ENCODE results near the gene GALNT17. TPM values are rescaled to one million over a fixed set of nuclear protein-coding genes. Genes with fewer than 3 reads are reported as not detected.

Gene GALNT17
- polyA plus RNA-seq, 1 experiment = not detected

GRCh38 chr7:71132377-71133231, 660 bp downstream of the GALNT17 start:
- ChIA-PET CTCF (interaction anchor here (0.6 kb wide), 1 partner anchor 105 kb away, joined by 6 read pairs; no protein-coding TSS in a partner anchor), POLR2A (no interaction called here)
- TF ChIP-seq, protein P1, sequence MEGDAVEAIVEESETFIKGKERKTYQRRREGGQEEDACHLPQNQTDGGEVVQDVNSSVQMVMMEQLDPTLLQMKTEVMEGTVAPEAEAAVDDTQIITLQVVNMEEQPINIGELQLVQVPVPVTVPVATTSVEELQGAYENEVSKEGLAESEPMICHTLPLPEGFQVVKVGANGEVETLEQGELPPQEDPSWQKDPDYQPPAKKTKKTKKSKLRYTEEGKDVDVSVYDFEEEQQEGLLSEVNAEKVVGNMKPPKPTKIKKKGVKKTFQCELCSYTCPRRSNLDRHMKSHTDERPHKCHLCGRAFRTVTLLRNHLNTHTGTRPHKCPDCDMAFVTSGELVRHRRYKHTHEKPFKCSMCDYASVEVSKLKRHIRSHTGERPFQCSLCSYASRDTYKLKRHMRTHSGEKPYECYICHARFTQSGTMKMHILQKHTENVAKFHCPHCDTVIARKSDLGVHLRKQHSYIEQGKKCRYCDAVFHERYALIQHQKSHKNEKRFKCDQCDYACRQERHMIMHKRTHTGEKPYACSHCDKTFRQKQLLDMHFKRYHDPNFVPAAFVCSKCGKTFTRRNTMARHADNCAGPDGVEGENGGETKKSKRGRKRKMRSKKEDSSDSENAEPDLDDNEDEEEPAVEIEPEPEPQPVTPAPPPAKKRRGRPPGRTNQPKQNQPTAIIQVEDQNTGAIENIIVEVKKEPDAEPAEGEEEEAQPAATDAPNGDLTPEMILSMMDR (IDR thresholded peaks at IDR 0.05; ENCODE audit: low read depth, low read length) = no peak
- Histone ChIP-seq H3K27me3 (ENCODE audit: control insufficient read depth, insufficient read depth, low read length) (no peaks in the 10 kb centered on the region), H3K9me3 (ENCODE audit: control insufficient read depth, insufficient read depth, low read length) (peaks cover 48% of the 10 kb centered on the region), H3K4me3 (ENCODE audit: low read depth, low read length) (no peak overlapping the region), H3K27ac (ENCODE audit: low read depth, low read length) (no peak overlapping the region)
- DNase-seq (ENCODE audit: low read depth, low spot score) = no peak

- POLR2A ChIA-PET = no interaction called here
Measured at GRCh38 chr7:71133232-71133622, 1.3 kb downstream of the GALNT17 start.

DNA sequence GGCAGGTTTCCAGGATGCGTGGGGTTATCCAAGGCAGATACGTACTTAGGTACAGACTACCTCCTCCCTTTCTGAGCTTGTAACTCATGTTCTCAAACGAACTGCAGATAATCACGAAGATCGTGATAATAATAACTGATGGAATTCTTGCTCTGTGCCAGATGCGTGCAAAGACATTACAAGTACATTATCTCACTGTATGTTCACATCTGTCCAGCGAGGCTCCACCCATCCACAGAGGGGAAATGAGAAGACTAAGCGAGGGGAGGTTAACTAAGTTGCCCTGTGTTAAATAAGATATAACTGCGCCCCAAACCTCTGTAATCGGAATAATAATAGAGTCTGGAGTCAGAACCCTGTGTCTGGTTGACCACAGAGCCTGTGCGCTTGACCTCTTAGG, 1.9 kb downstream of the GALNT17 start:
- ChIA-PET CTCF (no interaction called here), POLR2A (no interaction called here)
- H3K27ac ChIP-seq (ENCODE audit: low read depth, low read length) = no peak overlapping the region
- H3K27me3 ChIP-seq (ENCODE audit: control insufficient read depth, insufficient read depth, low read length) = no peaks in the 10 kb centered on the region
- DNase-seq (ENCODE audit: low read depth, low spot score) = no peak
- H3K4me3 ChIP-seq (ENCODE audit: low read depth, low read length) = no peak overlapping the region
- peaks cover 49% of the 10 kb centered on the region for H3K9me3 ChIP-seq (ENCODE audit: control insufficient read depth, insufficient read depth, low read length)
- TF ChIP-seq, protein P1 (IDR thresholded peaks at IDR 0.05; ENCODE audit: low read depth, low read length) = no peak

More at GRCh38 chr7:71133232-71133622, 1.3 kb downstream of the GALNT17 start:
- Histone ChIP-seq H3K9me3 (ENCODE audit: control insufficient read depth, insufficient read depth, low read length) (peaks cover 49% of the 10 kb centered on the region), H3K27ac (ENCODE audit: low read depth, low read length) (no peak overlapping the region), H3K27me3 (ENCODE audit: control insufficient read depth, insufficient read depth, low read length) (no peaks in the 10 kb centered on the region), H3K4me3 (ENCODE audit: low read depth, low read length) (no peak overlapping the region)
- no peak for DNase-seq (ENCODE audit: low read depth, low spot score)
- TF ChIP-seq, protein P1 (IDR thresholded peaks at IDR 0.05; ENCODE audit: low read depth, low read length) = no peak
- CTCF ChIA-PET = no interaction called here

DNA sequence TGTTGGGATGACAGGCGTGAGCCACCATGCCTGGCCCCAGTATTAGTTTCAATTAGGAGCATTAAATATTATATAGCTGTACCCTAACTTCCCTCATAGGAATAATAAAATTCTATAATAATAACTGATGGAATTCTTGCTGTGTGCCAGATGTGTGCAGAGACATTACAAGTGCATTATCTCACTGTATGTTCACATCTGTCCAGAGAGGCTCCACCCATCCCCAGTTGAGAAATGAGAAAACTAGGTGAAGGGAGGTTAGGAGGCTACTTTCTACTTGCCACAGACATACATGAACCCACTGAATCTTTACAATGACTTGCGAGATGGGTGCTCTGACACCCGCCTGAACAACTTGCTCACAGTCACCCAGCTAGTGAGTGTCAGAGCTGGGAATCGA, 3.2 kb downstream of the GALNT17 start:
- no peaks in the 10 kb centered on the region for H3K27me3 ChIP-seq (ENCODE audit: control insufficient read depth, insufficient read depth, low read length)
- DNase-seq (ENCODE audit: low read depth, low spot score) = no peak
- CTCF ChIA-PET = no interaction called here
- no peak overlapping the region for H3K27ac ChIP-seq (ENCODE audit: low read depth, low read length)
- no peak overlapping the region for H3K4me3 ChIP-seq (ENCODE audit: low read depth, low read length)
- POLR2A ChIA-PET = no interaction called here
- TF ChIP-seq, protein P1 (IDR thresholded peaks at IDR 0.05; ENCODE audit: low read depth, low read length) = no peak
- H3K9me3 ChIP-seq (ENCODE audit: control insufficient read depth, insufficient read depth, low read length) = peaks cover 62% of the 10 kb centered on the region

DNA sequence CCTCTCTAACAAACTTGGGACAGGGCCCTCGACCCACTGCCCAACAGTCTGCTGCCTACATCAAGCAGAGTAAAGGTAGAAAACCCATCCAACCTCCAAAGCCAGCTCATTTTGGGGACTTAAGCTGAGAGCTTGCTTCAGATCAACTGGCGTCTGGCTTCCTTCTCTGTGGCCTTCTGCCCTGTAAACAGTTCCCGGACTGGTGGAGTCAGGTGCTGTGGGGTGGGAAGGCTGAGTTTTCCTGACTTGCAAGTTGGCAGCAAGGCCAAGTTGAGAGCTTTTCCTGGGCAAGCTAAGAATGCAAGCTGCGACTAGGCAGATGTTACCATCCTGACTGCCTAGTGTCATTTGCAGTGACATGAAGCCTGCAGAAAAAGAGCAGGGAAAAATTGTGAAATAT, 3.7 kb downstream of the GALNT17 start:
- POLR2A ChIA-PET = no interaction called here
- Histone ChIP-seq H3K9me3 (ENCODE audit: control insufficient read depth, insufficient read depth, low read length) (peaks cover 67% of the 10 kb centered on the region), H3K27me3 (ENCODE audit: control insufficient read depth, insufficient read depth, low read length) (no peaks in the 10 kb centered on the region), H3K4me3 (ENCODE audit: low read depth, low read length) (no peak overlapping the region), H3K27ac (ENCODE audit: low read depth, low read length) (no peak overlapping the region)
- CTCF ChIA-PET = no interaction called here
- no peak for DNase-seq (ENCODE audit: low read depth, low spot score)
- TF ChIP-seq, protein P1 (IDR thresholded peaks at IDR 0.05; ENCODE audit: low read depth, low read length) = no peak

All from AG04450 (cell line).